ENCODE results near the gene VILL.

Gene VILL

DNA sequence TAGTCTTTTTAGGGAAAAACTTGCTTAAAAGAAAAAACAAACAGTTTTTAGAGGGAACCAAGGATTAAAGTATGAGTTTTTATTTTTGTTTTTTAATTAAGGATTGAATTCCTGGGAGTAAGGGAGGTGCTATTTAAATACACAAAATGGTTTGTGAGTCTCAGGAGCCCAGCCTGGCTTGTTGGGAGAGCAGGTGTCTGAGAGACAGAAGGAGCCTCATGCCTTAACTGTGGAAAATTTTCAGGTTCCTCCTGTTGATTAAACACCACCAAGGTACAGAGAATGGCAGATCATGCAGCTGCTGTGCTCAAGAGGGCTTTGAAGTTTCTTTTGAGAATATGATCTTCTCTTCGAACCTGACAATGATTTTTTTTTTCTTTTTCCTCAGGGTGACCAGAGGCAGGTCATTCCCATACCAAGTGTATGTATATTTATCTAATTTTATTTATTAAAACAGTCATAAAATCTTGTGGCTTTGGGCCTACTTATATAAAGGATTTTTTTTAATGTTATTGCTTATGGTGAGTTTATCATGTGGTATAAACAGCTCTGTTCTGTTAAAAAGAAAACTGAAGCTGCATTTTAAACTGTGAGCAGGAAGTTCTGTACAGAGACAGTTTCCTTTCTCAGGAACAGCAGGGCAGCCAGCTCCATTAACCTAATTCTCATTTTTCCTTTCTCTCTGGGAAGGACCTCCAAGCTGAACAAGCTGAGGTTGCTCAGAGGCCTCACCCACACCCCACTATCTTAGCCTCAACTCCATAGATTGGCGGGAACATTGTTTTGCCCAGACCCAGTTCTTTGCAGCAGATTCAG lies 33.7 kb upstream of the VILL start:
- no peaks in the 10 kb centered on the region for H3K36me3 ChIP-seq (ENCODE audit: control insufficient read depth, insufficient read depth, low read length)
- H2AK5ac ChIP-seq (ENCODE audit: low read length), result no peak overlapping the region
- no peak overlapping the region for H3K9ac ChIP-seq (ENCODE audit: low read length)
- H3K56ac ChIP-seq (ENCODE audit: low read length), result no peak overlapping the region
- no peak overlapping the region for H3K18ac ChIP-seq (ENCODE audit: low read length)
- no peak overlapping the region for H3K4me2 ChIP-seq (ENCODE audit: low read length)
- H3K4me3 ChIP-seq (ENCODE audit: low read length), result no peak overlapping the region
- no peak overlapping the region for H4K8ac ChIP-seq (ENCODE audit: low read depth, low read length)
- no peak overlapping the region for H4K5ac ChIP-seq (ENCODE audit: low read length)
- no peak overlapping the region for H2BK5ac ChIP-seq (ENCODE audit: low read length)
- H3K27me3 ChIP-seq (ENCODE audit: insufficient read depth, low read length, poor library complexity), result no peaks in the 10 kb centered on the region
- no peak for DNase-seq
- no peaks in the 10 kb centered on the region for H3K79me2 ChIP-seq (ENCODE audit: control insufficient read depth, insufficient read depth, low read length)
- H3K4me1 ChIP-seq (ENCODE audit: control insufficient read depth, low read depth, low read length), result peaks cover 2% of the 10 kb centered on the region
- no peak overlapping the region for H2BK15ac ChIP-seq (replicated peaks; ENCODE audit: low read depth)
- H3K27ac ChIP-seq (ENCODE audit: low read depth, low read length), result no peak overlapping the region
- H3K79me1 ChIP-seq (ENCODE audit: low read length), result no peaks in the 10 kb centered on the region
- no peak overlapping the region for H3K23ac ChIP-seq (ENCODE audit: low read length)
- H2BK120ac ChIP-seq (ENCODE audit: low read depth, low read length), result no peak overlapping the region
- WGBS (ENCODE audit: extremely low coverage, insufficient coverage, low lambda C conversion rate), result no CpG with 5 or more reads among the region's 2 CpGs
- H3K4ac ChIP-seq (ENCODE audit: low read depth, low read length), result no peak overlapping the region

DNA sequence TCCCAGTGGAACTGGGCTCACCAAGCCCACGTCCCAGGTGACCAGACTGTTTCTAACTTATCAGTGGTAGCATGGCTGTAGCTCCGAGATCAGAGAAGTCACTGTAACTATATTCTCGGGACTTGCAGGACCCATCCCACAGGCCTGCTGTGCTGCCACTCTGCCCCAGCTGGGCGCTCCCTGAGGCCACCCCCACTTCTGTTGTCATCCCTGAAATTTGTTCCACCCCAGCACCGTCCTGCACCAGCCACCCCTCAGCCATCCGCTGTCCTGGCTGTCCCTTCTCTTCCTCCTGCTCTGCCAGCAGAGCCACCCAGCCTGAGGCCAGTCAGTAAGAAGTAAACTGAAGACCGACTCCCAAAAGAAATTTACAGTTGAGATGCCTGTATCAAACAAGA lies 33.0 kb upstream of the VILL start:
- H3K18ac ChIP-seq (ENCODE audit: low read length), result no peak overlapping the region
- H4K5ac ChIP-seq (ENCODE audit: low read length), result no peak overlapping the region
- H3K56ac ChIP-seq (ENCODE audit: low read length), result no peak overlapping the region
- H2BK5ac ChIP-seq (ENCODE audit: low read length), result no peak overlapping the region
- no peak overlapping the region for H3K4me2 ChIP-seq (ENCODE audit: low read length)
- H3K4ac ChIP-seq (ENCODE audit: low read depth, low read length), result no peak overlapping the region
- H3K27ac ChIP-seq (ENCODE audit: low read depth, low read length), result no peak overlapping the region
- H3K79me2 ChIP-seq (ENCODE audit: control insufficient read depth, insufficient read depth, low read length), result no peaks in the 10 kb centered on the region
- no peak for DNase-seq
- H2BK120ac ChIP-seq (ENCODE audit: low read depth, low read length), result no peak overlapping the region
- peaks cover 2% of the 10 kb centered on the region for H3K4me1 ChIP-seq (ENCODE audit: control insufficient read depth, low read depth, low read length)
- H3K79me1 ChIP-seq (ENCODE audit: low read length), result no peaks in the 10 kb centered on the region
- no peaks in the 10 kb centered on the region for H3K36me3 ChIP-seq (ENCODE audit: control insufficient read depth, insufficient read depth, low read length)
- no CpG with 5 or more reads among the region's 7 CpGs for WGBS (ENCODE audit: extremely low coverage, insufficient coverage, low lambda C conversion rate)
- no peak overlapping the region for H3K9ac ChIP-seq (ENCODE audit: low read length)
- no peak overlapping the region for H3K4me3 ChIP-seq (ENCODE audit: low read length)
- no peaks in the 10 kb centered on the region for H3K27me3 ChIP-seq (ENCODE audit: insufficient read depth, low read length, poor library complexity)
- no peak overlapping the region for H3K23ac ChIP-seq (ENCODE audit: low read length)
- H4K8ac ChIP-seq (ENCODE audit: low read depth, low read length), result no peak overlapping the region
- no peak overlapping the region for H2BK15ac ChIP-seq (replicated peaks; ENCODE audit: low read depth)
- no peak overlapping the region for H2AK5ac ChIP-seq (ENCODE audit: low read length)

DNA sequence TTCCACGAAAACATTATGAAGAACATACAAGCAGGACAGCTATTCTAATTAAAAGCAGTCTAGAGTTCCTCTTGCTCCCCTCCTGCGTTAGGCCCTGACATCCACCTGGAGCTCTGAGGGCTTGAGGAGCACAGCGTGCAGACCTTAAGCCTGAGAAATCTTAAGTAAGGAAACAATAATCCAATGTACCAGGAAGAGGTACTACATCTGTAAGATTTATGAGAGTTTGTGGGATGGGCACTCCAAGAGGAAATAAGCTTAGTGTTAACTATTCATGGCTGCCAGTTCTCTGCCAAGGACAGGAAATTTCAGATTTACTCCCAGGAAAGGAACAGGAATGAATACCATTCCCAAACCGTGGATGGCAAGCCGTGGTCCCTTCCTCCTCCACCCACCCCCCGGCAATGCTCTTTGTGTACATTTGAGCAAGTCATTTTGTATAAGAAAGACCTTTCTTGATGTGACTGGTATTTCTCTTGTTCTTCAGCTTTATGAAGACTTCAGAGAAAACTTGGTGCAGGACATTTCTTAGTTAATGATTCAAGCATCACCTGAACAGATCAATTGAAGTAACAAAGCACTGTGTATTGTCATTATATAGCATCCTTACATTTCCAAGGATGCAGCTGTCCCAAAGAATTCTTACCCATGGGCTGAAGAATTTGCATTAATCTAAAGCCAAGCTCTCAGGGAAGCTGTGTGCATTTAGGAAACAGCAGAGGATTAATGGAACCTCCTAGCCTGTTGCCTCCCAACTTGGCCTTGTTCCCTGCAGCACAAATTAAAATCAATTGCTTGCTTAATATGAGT lies 28.8 kb upstream of the VILL start:
- Histone ChIP-seq H3K4me2 (ENCODE audit: low read length) (no peak overlapping the region), H3K79me1 (ENCODE audit: low read length) (no peaks in the 10 kb centered on the region), H3K4ac (ENCODE audit: low read depth, low read length) (no peak overlapping the region), H2BK120ac (ENCODE audit: low read depth, low read length) (no peak overlapping the region), H2BK5ac (ENCODE audit: low read length) (no peak overlapping the region), H3K18ac (ENCODE audit: low read length) (no peak overlapping the region), H2BK15ac (replicated peaks; ENCODE audit: low read depth) (no peak overlapping the region), H3K9ac (ENCODE audit: low read length) (no peak overlapping the region), H3K4me1 (ENCODE audit: control insufficient read depth, low read depth, low read length) (peaks cover 2% of the 10 kb centered on the region), H3K4me3 (ENCODE audit: low read length) (no peak overlapping the region), H4K5ac (ENCODE audit: low read length) (no peak overlapping the region), H2AK5ac (ENCODE audit: low read length) (no peak overlapping the region), H3K79me2 (ENCODE audit: control insufficient read depth, insufficient read depth, low read length) (no peaks in the 10 kb centered on the region), H3K23ac (ENCODE audit: low read length) (no peak overlapping the region), H3K27ac (ENCODE audit: low read depth, low read length) (no peak overlapping the region), H4K8ac (ENCODE audit: low read depth, low read length) (no peak overlapping the region), H3K36me3 (ENCODE audit: control insufficient read depth, insufficient read depth, low read length) (no peaks in the 10 kb centered on the region), H3K27me3 (ENCODE audit: insufficient read depth, low read length, poor library complexity) (no peaks in the 10 kb centered on the region), H3K56ac (ENCODE audit: low read length) (no peak overlapping the region)
- no CpG with 5 or more reads among the region's 6 CpGs for WGBS (ENCODE audit: extremely low coverage, insufficient coverage, low lambda C conversion rate)
- no peak for DNase-seq

DNA sequence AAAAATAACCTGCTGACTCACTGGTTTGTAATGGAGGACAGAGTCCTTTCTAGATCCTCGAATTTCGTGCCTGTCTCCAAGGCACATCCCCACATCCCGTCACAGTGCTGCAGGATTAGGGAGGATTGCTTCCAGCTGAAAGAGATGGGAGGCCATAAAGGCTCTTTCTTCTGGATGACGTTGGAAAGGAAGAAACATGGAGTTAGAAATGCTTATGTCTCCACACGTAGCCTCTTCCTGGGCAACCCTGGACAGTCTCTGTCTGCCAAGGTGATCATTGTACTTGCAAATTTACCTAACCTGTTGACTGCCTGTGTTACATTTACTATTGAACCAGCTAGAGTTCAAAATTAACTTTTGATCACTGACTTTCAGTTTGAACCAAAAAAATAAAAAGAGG lies 27.6 kb upstream of the VILL start:
- Histone ChIP-seq H3K79me1 (ENCODE audit: low read length) (no peaks in the 10 kb centered on the region), H3K79me2 (ENCODE audit: control insufficient read depth, insufficient read depth, low read length) (no peaks in the 10 kb centered on the region), H3K18ac (ENCODE audit: low read length) (no peak overlapping the region), H3K4me1 (ENCODE audit: control insufficient read depth, low read depth, low read length) (no peaks in the 10 kb centered on the region), H4K5ac (ENCODE audit: low read length) (no peak overlapping the region), H4K8ac (ENCODE audit: low read depth, low read length) (no peak overlapping the region), H2BK15ac (replicated peaks; ENCODE audit: low read depth) (no peak overlapping the region), H3K4me3 (ENCODE audit: low read length) (no peak overlapping the region), H3K27me3 (ENCODE audit: insufficient read depth, low read length, poor library complexity) (no peaks in the 10 kb centered on the region), H3K23ac (ENCODE audit: low read length) (no peak overlapping the region), H3K56ac (ENCODE audit: low read length) (no peak overlapping the region), H2BK120ac (ENCODE audit: low read depth, low read length) (no peak overlapping the region), H3K27ac (ENCODE audit: low read depth, low read length) (no peak overlapping the region), H2AK5ac (ENCODE audit: low read length) (no peak overlapping the region), H3K4me2 (ENCODE audit: low read length) (no peak overlapping the region), H3K9ac (ENCODE audit: low read length) (no peak overlapping the region), H3K36me3 (ENCODE audit: control insufficient read depth, insufficient read depth, low read length) (no peaks in the 10 kb centered on the region), H3K4ac (ENCODE audit: low read depth, low read length) (no peak overlapping the region), H2BK5ac (ENCODE audit: low read length) (no peak overlapping the region)
- no peak for DNase-seq
- no CpG with 5 or more reads among the region's 5 CpGs for WGBS (ENCODE audit: extremely low coverage, insufficient coverage, low lambda C conversion rate)

DNA sequence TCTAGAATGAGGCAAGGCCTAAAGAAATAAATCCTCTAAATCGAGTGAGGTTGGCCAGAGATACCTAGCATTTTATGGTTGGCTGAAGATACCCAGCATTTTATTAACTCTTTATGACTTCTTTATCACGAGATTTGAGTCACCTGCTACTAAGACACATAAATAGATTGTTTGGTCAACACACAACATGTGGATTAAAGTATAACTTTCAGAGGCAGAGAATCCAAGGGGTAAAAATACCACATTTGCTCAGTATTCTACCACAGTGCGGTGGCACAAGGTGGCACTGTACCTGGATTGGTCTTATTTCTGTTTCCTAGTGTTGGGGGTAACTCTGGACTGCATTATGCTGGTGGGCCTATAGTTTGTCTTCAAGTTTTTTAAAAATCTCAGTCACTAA lies 27.0 kb upstream of the VILL start:
- Histone ChIP-seq H3K27me3 (ENCODE audit: insufficient read depth, low read length, poor library complexity) (no peaks in the 10 kb centered on the region), H4K5ac (ENCODE audit: low read length) (no peak overlapping the region), H2BK5ac (ENCODE audit: low read length) (no peak overlapping the region), H3K18ac (ENCODE audit: low read length) (no peak overlapping the region), H3K4me2 (ENCODE audit: low read length) (no peak overlapping the region), H3K4me1 (ENCODE audit: control insufficient read depth, low read depth, low read length) (no peaks in the 10 kb centered on the region), H2BK120ac (ENCODE audit: low read depth, low read length) (no peak overlapping the region), H3K9ac (ENCODE audit: low read length) (no peak overlapping the region), H4K8ac (ENCODE audit: low read depth, low read length) (no peak overlapping the region), H3K79me2 (ENCODE audit: control insufficient read depth, insufficient read depth, low read length) (no peaks in the 10 kb centered on the region), H3K36me3 (ENCODE audit: control insufficient read depth, insufficient read depth, low read length) (no peaks in the 10 kb centered on the region), H3K27ac (ENCODE audit: low read depth, low read length) (no peak overlapping the region), H2BK15ac (replicated peaks; ENCODE audit: low read depth) (no peak overlapping the region), H3K56ac (ENCODE audit: low read length) (no peak overlapping the region), H3K4me3 (ENCODE audit: low read length) (no peak overlapping the region), H3K4ac (ENCODE audit: low read depth, low read length) (no peak overlapping the region), H3K23ac (ENCODE audit: low read length) (no peak overlapping the region), H3K79me1 (ENCODE audit: low read length) (no peaks in the 10 kb centered on the region), H2AK5ac (ENCODE audit: low read length) (no peak overlapping the region)
- DNase-seq, result no peak
- WGBS (ENCODE audit: extremely low coverage, insufficient coverage, low lambda C conversion rate), result no CpG with 5 or more reads among the region's 3 CpGs
